ENCODE results near the gene MBOAT2. TPM values are rescaled to one million over a fixed set of nuclear protein-coding genes. Genes with fewer than 3 reads are reported as not detected.
A peak's percentile ranks its signal among the peaks of the same experiment; 100 is the strongest.

Gene MBOAT2
- total RNA-seq, 1 donor from 2014 or later, result 84.0 TPM

- Histone ChIP-seq H3K4me2 (no peak overlapping the region), H3K4me1 (no peaks in the 10 kb centered on the region), H3F3A (ENCODE audit: low read depth) (no peaks in the 10 kb centered on the region), H4K20me1 (ENCODE audit: low read depth) (no peaks in the 10 kb centered on the region), H3K4me3 (no peak overlapping the region), H3K36me3 (no peaks in the 10 kb centered on the region), H3K9ac (no peak overlapping the region), H3K27me3 (no peaks in the 10 kb centered on the region), H2AFZ (replicated peaks) (no peak overlapping the region), H3K9me3 (ENCODE audit: low read depth) (no peaks in the 10 kb centered on the region), H3K79me2 (ENCODE audit: low read depth) (peaks cover 17% of the 10 kb centered on the region), H3K27ac (no peak overlapping the region)
- TF ChIP-seq CTCF (IDR thresholded peaks at IDR 0.05) (no peak), EZH2 (IDR thresholded peaks at IDR 0.05) (no peak), EZH2phosphoT487 (IDR thresholded peaks at IDR 0.05) (no peak)
- Mint-ChIP-seq H3K27me3 (ENCODE audit: insufficient read depth, low read depth) (peaks cover 3% of the 10 kb centered on the region), H3K27ac (no peak overlapping the region), H3K4me3 (no peak overlapping the region), H3K4me1 (peaks cover 11% of the 10 kb centered on the region), H3K36me3 (no peaks in the 10 kb centered on the region), H3K9me3 (peaks cover 2% of the 10 kb centered on the region)
- DNase-seq (ENCODE audit: low spot score), result no peak
Observed at GRCh38 chr2:8840475-8841091, 162.9 kb downstream of the MBOAT2 start.

- peaks cover 2% of the 10 kb centered on the region for H3K9me3 Mint-ChIP-seq
- no peak for TF ChIP-seq EZH2 (IDR thresholded peaks at IDR 0.05)
- TF ChIP-seq CTCF (IDR thresholded peaks at IDR 0.05), result no peak
- no peak for TF ChIP-seq EZH2phosphoT487 (IDR thresholded peaks at IDR 0.05)
Observed at GRCh38 chr2:8839189-8839965, 164.1 kb downstream of the MBOAT2 start.

GRCh38 chr2:8837795-8838140, 165.7 kb downstream of the MBOAT2 start:
- Histone ChIP-seq H2AFZ (replicated peaks) (no peak overlapping the region), H3K36me3 (no peaks in the 10 kb centered on the region)

More at GRCh38 chr2:8839189-8839965, 164.1 kb downstream of the MBOAT2 start:
- no peak overlapping the region for H3K4me2 ChIP-seq
- peaks cover 5% of the 10 kb centered on the region for H4K20me1 ChIP-seq (ENCODE audit: low read depth)
- H3K9me3 ChIP-seq (ENCODE audit: low read depth), result no peaks in the 10 kb centered on the region
- H3K9ac ChIP-seq, result no peak overlapping the region
- H3F3A ChIP-seq (ENCODE audit: low read depth), result no peaks in the 10 kb centered on the region
- H3K27me3 ChIP-seq, result no peaks in the 10 kb centered on the region
- H3K4me3 ChIP-seq, result no peak overlapping the region
- no peak overlapping the region for H3K27ac ChIP-seq
- Mint-ChIP-seq H3K27me3 (ENCODE audit: insufficient read depth, low read depth) (peaks cover 3% of the 10 kb centered on the region), H3K4me1 (peaks cover 11% of the 10 kb centered on the region), H3K36me3 (no peaks in the 10 kb centered on the region), H3K4me3 (no peak overlapping the region), H3K27ac (no peak overlapping the region)
- no peak overlapping the region for H2AFZ ChIP-seq (replicated peaks)
- H3K36me3 ChIP-seq, result no peaks in the 10 kb centered on the region
- no peak for DNase-seq (ENCODE audit: low spot score)
- H3K79me2 ChIP-seq (ENCODE audit: low read depth), result peaks cover 19% of the 10 kb centered on the region
- H3K4me1 ChIP-seq, result no peaks in the 10 kb centered on the region

More at GRCh38 chr2:8837795-8838140, 165.7 kb downstream of the MBOAT2 start:
- Histone ChIP-seq H3K4me2 (peak overlapping the region; percentile 93), H3K9ac (no peak overlapping the region), H3K27ac (no peak overlapping the region), H3K79me2 (ENCODE audit: low read depth) (peaks cover 33% of the 10 kb centered on the region), H3F3A (ENCODE audit: low read depth) (no peaks in the 10 kb centered on the region), H3K9me3 (ENCODE audit: low read depth) (no peaks in the 10 kb centered on the region), H3K4me1 (no peaks in the 10 kb centered on the region), H4K20me1 (ENCODE audit: low read depth) (peaks cover 13% of the 10 kb centered on the region), H3K4me3 (peak overlapping the region; percentile 98), H3K27me3 (no peaks in the 10 kb centered on the region)
- no peak for DNase-seq (ENCODE audit: low spot score)
- Mint-ChIP-seq H3K4me1 (peaks cover 11% of the 10 kb centered on the region), H3K4me3 (peak overlapping the region; percentile 99), H3K27me3 (ENCODE audit: insufficient read depth, low read depth) (peaks cover under 1% of the 10 kb centered on the region), H3K27ac (no peak overlapping the region), H3K9me3 (peaks cover 2% of the 10 kb centered on the region), H3K36me3 (no peaks in the 10 kb centered on the region)
- TF ChIP-seq CTCF (IDR thresholded peaks at IDR 0.05), result no peak
- TF ChIP-seq EZH2 (IDR thresholded peaks at IDR 0.05), result no peak
- no peak for TF ChIP-seq EZH2phosphoT487 (IDR thresholded peaks at IDR 0.05)

Measured in neural progenitor cell (in vitro differentiated cells).